ENCODE measurements around the gene RER1.
A peak's percentile ranks its signal among the peaks of the same experiment; 100 is the strongest.

RER1 gene

DNA sequence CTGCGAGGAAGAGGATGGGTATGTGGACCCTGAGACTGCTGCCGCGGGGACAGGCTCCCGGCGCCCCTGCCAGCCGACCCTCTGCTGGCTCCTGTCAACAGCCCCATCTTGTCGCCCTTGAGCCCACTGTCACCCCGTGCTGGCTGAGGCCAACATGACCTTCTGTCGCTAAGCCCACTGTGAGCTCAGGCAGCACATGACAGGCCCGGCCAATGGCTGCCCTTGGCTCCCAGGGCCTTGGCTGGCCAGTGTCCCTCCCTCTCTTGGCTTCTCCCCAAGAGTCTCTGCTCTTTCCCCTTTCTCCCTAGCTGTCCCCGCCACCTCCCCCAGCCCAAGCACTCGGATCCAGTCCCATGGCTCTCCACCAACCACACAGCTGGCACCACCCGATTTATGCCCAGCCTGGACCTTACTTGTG lies 17.2 kb downstream of the RER1 start:
- DNase-seq: no peak

GRCh38 chr1:2409745-2410144 lies 18.1 kb downstream of the RER1 start:
- no peak for DNase-seq

GRCh38 chr1:2411801-2412394 lies 20.3 kb downstream of the RER1 start:
- no peak for DNase-seq

DNA sequence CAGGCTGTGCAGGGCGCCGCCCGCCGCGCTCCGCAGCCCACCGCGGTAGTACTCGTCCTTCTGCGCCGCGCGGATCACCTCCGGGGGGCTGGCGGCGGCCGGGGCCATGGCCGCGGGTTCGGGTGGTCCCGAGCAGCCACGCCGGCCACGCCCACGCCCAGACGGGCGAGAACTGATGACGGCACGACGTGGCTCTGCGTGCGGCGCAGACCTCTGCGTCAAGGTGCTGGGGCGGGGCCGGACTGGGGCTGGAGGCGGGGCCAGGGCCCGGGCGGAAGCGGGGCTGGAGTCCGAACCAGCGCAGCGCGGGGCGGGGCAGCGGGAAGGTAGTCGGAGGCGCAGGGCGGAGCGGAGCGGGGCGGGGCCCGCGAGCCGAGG lies 20.7 kb downstream of the RER1 start, which contains the start of gene PEX10:
TSS of gene PEX10 (minus strand) at position 170 of the 378 bp plus-strand sequence. CDS start at position 108, 62 bp downstream.
- peak; percentile 98 for DNase-seq

GRCh38 chr1:2412773-2413494 lies 21.3 kb downstream of the RER1 start:
- DNase-seq: no peak

DNA sequence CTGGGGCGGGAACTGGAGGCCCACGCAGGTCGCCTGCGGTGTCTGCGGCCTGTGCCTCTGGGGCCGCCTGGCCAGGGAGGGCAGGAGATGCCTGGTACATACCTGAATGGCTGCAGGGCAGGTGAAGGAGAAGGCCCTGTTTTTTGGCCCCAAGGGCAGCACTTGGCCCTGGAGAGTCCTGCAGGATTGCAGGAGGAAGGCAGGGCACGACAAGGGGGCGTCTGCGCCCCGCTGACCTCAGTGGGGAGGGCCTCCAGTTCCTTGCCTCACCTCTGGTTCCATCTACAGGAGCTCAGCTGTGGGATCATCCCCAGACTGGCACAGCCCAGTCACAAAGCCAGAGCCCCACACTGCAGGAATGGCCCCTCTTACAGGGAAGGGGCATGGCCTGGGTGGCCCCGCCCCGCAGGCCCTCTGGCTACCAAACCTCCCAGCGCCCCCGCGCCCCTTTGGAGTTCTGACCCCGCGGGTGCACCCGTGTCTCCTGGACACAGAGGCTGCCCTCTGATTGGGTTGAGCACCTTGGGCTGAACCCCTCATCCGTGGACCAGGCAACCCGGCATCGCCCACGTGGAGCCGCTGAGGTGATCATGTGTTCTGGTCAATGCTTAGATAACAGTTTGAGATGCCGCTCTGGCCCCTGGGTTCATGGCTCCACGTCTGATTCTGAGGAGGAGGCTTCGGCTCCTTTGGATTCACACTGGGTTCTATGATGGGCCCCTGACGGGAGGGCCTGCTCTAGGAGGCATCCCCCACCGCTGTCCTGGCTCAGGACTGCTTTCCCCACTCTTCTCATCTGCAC lies 22.1 kb downstream of the RER1 start:
- no peak for DNase-seq

DNA sequence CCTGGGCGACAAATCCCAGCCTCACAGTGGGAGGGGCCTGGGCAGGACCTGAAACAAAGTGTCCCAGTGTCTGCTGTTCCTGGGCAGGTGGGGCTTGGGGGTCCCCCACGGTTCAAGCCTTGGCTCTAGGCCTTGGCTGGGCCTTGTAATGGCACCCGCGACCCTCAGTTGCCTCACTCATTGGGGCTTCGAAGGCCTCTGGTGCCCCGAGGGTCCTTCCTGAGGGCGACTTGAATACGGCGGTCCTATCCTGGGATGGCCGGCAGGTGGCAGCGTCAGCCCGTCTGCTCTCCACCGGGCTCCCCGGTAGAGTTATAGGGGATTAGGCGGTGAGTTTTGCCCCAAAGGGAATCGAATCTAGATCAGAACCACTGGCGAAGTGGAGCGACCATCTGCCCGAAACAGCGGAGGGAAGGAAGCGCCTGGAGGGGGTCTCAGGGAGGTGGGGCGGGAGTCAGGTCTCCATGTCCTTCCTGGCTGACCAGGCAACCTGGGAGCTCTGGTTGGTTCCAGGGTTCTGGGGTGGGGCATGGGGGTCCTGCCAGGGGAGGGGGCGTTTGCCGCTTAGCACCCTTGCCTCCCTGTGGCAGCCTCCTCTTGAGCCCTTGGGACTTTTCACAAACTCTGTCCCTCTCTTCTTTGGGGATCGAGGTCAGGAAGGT lies 22.8 kb downstream of the RER1 start:
- peak; percentile 74 for DNase-seq

DNA sequence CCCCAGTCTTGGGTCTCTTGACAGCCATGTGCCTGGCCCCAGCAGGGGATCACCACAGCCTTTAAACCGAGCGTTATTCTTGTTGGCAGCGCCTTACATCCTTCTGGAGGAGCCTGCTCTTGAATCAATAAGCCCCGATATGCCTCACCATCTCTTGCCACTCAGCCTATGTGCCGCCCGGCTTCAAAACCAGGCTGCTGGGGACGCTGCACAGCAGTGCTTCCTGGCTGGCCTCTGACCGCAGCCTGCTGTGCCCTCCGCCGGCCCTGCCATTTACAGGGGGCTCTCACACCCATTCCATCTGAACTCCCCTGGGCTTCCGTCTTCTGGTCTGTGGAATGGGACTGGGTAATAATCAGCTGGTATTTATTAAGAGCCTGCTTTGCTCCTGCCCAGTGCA lies 23.7 kb downstream of the RER1 start:
- DNase-seq: no peak

DNA sequence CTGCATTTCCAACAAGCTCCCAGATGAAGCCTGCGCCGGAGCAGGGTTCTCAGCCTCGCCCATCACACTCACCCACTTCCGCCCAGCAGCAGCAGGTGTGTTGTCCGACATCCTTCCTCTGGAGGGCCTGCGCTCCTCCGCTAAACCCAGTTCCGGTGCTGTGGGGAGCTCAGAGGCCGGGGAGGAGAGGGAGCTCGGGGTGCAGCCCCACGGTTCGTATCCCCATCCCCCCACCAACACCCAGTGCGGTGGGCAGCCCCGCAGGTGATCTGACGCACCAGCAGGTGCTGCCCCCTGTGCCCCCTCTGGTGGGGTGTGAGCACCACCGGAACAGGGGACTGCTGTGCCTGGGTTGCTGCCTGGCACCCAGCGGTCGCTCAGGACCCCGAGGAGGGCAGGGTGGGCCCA lies 24.2 kb downstream of the RER1 start:
- DNase-seq: no peak

- DNase-seq: peak; percentile 31
Measured at GRCh38 chr1:2416403-2416802, 24.8 kb downstream of the RER1 start.

DNA sequence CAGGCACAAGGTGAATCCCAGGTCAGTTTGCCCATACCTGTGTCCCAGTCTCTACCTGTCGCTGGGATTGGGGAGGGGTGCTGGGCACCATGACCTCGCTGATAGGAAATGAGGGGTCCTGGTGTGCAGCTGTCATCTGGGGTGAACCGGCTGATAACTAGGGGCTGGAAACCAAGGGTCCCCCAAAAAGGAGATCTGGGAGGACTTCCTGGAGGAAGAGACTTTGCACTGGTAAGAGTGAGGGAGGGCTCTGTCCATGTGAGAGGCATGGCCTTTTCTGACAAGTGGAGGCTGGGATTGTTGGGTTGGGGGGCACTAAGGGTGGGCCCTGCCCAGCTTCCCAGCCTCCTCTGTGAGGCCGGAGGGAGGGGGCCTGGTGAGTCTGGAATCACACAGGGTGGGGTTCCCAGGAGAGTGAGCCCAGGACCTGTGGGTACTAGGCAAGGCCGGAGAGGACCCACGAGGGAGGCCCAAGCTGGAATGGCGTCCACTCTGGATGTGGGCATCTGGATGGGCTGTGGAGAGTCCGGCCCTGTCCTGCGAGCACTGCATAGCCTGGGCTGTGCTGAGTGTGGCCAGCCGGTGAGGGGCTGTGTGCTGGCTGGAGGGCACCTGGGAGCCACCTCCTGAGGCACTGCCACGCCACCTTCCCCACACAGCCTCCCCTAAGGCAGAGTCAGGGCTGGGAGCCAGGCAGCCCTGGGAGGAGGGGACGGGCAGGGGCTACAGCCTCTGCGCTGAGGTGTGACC lies 25.6 kb downstream of the RER1 start:
- no peak for DNase-seq

GRCh38 chr1:2417833-2418225 lies 26.2 kb downstream of the RER1 start:
- no peak for DNase-seq

- no peak for DNase-seq
Measured at GRCh38 chr1:2418791-2419320, 27.2 kb downstream of the RER1 start.

DNA sequence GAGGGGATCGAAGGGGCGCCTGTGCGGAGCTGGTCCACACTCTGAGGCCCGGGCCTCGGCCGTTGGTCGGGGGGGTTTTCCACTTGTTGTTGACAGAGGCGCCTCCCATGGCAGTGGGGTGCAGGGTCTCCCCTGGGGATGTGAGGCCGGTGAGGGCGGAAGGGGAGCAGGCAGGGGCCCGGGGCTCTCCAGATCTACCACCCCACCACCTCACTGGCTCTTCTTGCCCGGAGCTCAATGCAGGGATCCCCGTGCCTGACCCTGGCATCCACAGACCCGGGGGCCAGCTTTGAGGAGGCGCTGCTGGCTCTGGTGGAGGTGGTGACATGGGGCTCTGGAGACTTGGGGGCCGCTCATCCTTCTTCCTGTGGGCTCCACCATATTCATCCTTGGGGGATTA lies 27.8 kb downstream of the RER1 start:
- no peak for DNase-seq

- DNase-seq: no peak
Measured at GRCh38 chr1:2422523-2422922, 30.9 kb downstream of the RER1 start.

DNA sequence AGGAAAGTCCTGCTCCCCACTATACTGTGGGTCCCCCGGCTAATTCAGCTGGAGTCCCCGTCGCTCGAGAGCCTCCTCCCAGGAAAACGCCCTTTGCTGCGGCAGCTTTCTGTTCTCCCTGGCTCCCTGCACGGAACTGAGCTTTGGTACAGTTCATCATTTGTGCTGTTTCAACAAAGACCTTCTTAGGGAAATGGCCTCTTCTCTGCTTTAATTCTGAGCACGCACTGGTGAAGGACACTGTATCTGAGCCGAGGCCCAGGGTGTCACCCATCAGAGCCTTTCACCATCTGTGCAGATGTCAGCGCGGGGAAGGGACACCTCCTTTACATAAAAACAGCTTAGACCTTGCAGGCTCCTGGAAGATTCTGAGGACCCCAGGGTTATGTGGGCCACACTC lies 34.3 kb downstream of the RER1 start:
- no peak for DNase-seq

DNA sequence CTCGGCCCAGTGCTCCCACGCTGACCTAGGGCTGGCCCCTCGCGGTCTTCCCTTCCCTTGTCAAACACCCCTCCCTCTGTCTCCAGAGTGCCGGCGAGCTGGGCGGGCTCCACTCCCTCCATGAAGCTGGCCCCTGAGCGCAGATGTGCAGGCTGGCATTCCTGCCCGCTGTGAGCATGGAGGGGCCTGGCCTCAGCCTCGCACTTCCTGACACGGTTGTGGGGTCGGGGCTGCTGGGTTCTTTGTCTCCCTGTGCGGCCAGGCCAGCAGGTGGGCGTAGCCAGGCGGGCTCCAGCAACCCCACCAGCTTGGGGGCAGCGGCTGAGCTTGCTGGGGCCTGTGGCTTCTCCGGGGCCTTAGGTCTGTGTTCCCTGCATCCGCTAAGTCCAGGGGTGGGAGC lies 34.9 kb downstream of the RER1 start:
- DNase-seq: no peak

GRCh38 chr1:2427051-2427450 lies 35.4 kb downstream of the RER1 start:
- DNase-seq: no peak

- DNase-seq: no peak
Measured at GRCh38 chr1:2427976-2428375, 36.3 kb downstream of the RER1 start.

DNA sequence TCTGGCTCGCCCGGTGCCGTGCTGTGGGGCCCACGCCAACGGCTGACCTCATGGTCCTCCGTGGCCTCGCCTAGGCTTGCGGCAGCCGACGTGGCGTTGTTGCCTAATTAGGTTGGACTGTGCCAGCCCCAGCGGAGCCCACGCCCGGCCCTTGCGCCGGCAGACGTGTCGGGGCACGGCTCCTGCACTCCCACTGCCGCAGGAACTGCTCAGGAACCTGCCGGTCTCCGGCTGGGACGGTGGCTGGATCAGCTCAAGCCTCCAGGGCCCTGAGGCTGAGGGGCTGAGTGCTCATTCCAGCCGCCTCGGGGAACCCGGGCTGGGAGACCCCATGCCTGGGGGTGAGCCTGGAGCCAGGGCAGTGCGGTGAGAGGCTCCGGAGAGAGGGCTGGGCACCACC lies 36.8 kb downstream of the RER1 start:
- no peak for DNase-seq

DNA sequence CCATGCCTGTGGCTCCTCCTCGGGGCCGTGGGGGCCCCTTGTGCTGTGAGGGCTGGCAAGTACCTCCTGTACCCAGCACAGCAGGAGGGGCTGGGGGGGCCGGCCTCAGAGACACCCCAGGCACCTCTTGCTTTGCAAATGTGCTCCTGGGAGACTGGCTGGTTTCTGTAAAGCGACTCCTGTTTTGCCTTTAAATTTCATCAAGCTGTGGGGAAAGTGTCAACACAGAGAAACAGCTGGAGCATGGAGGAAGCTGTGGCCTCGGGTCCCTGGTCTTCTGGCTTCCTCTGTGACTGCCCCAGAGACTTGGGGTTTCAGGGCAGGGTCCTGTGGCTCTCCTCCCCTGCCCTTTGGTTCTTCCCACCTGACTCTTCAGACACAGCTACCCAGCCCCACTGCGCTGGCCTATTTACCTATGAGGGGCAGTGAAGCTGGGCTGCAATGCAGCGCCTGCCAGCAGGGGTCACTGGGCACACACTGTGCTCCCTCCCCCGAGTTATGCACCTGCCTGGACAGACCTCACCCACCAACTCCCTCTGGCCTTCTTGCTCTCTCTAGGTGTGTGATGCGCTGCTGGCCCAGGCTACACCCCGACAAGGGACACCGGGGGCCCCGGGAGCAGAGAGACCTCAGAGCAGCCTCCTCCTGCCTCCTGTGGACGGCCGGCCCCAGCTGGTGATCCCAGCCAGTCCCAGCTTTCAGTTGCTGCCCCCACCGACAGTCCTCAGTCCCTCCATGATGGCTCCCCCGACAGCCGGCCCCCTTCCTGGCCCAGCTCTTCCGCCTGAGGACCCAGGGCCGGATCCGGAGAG lies 38.3 kb downstream of the RER1 start:
- no peak for DNase-seq
